GM12865 (cell line): ENCODE measurements around the gene SLCO3A1.

Experiments used
- DNase-seq: peaks from one replicate; pipeline ENCODE4 v3.0.0; 2010; ENCODE audit warnings: low read depth
- H3K4me3 ChIP-seq: 2 replicates; pipeline ENCODE4 v1.5.1; 2011; ENCODE audit warnings: mild to moderate bottlenecking, low read depth, low read length, control low read depth
- TF ChIP-seq, protein P1 (sequence below): IDR thresholded peaks from 2 replicates; pipeline ENCODE4 v1.5.1; 2011; ENCODE audit warnings: low read length, control low read depth, low read depth, inconsistent platforms; ENCODE audit not compliant: insufficient read depth; ENCODE audit errors: missing control alignments

Gene SLCO3A1

DNA sequence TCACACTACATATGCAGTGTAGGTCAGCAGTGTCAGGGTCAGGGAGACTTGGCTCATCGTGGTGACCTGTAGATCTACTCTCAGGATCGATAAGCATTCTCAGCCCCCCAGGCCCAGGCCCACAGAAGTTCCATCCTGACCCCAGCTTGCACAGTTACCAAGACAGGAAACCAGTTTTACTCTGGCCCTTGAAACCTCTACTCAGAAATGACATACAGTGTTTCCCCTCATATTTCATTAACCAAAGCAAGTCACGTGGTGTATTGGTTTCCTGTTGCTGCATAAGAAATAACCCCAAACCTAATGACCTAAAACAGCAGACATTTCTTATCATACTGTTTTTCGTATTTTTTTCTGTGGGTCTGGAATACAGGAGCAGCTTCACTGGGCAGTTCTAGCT lies 242.2 kb downstream of the SLCO3A1 start:
- TF ChIP-seq, protein P1, sequence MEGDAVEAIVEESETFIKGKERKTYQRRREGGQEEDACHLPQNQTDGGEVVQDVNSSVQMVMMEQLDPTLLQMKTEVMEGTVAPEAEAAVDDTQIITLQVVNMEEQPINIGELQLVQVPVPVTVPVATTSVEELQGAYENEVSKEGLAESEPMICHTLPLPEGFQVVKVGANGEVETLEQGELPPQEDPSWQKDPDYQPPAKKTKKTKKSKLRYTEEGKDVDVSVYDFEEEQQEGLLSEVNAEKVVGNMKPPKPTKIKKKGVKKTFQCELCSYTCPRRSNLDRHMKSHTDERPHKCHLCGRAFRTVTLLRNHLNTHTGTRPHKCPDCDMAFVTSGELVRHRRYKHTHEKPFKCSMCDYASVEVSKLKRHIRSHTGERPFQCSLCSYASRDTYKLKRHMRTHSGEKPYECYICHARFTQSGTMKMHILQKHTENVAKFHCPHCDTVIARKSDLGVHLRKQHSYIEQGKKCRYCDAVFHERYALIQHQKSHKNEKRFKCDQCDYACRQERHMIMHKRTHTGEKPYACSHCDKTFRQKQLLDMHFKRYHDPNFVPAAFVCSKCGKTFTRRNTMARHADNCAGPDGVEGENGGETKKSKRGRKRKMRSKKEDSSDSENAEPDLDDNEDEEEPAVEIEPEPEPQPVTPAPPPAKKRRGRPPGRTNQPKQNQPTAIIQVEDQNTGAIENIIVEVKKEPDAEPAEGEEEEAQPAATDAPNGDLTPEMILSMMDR, result no peak
- H3K4me3 ChIP-seq, result no peak overlapping the region
- peak; percentile 73 for DNase-seq

DNA sequence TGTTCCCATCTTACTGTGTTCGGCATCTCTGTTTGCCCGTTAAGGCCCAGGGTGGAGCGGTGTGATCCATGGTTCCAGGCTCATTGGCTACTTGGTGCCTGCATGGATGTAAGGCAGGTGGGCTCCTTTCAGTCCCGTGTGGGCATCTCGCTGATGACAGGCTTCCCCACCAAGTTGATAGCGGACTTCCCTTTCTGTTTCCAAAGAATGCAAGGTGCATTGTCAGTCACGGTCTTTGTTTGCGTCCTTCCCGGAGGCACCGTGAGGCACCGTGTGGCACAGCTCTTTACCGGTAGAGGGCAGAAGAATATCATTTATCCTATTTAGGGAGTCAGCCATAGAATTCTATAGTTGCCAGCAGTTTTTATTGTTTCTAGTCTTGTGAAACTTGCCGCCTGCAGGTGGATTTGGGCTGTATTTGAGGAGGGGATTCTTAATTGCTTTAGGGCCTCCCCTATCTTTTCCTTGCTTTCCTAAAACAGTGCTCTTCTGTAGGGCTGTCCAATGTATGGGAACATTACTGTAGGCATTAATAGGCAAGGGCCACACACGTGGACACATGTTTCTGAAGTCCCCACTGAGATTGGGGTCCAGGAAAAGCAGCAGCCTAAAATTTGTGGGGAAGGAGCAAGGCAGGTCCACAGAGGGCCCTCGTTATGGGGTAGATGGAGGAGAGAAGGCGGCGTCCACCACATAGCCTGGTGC lies 244.1 kb downstream of the SLCO3A1 start:
- peak; percentile 69 for DNase-seq
- H3K4me3 ChIP-seq, result no peak overlapping the region
- TF ChIP-seq, protein P1, result peak; percentile 77

GRCh38 chr15:92098869-92099268 lies 245.4 kb downstream of the SLCO3A1 start:
- no peak for DNase-seq
- no peak overlapping the region for H3K4me3 ChIP-seq
- TF ChIP-seq, protein P1, result no peak

DNA sequence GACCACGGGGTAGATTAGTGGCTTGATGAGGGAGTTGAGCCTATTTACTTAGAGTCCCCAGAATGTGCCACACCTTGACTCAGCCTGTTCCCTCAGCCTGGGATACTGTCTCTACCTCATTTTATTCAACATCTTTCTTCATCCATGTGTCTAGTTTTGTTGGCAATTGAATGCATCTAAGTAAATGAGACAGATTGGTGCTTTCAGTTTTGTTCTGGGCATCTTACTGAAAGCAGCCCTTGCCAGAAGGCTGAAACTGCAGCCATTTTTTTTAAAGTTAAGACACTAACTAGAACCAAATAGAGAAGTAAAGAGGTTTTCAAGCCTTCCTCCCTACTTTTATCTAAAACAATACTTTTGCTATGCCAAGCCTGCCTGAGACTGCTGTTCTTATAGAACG lies 246.8 kb downstream of the SLCO3A1 start:
- TF ChIP-seq, protein P1, result no peak
- DNase-seq, result peak; percentile 16
- no peak overlapping the region for H3K4me3 ChIP-seq

DNA sequence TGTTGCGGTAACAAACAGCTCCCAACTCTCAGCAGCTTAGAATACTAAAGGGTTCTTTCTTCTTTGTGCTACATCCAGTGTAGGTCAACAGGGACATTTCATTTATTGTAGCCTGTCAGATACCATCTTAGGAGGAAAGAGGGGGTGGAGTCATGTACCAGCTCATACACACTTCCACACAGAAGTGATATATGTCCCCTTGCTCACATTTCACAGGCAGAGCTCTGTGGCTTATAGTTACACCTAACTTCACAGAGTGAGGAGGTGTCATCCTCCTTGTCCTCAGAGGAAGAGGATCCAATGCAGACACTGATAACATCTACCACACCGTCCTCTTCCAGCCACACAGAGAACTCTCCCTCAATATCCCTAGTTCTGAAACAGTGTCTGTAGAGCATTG lies 247.2 kb downstream of the SLCO3A1 start:
- DNase-seq, result no peak
- TF ChIP-seq, protein P1, result no peak
- no peak overlapping the region for H3K4me3 ChIP-seq

DNA sequence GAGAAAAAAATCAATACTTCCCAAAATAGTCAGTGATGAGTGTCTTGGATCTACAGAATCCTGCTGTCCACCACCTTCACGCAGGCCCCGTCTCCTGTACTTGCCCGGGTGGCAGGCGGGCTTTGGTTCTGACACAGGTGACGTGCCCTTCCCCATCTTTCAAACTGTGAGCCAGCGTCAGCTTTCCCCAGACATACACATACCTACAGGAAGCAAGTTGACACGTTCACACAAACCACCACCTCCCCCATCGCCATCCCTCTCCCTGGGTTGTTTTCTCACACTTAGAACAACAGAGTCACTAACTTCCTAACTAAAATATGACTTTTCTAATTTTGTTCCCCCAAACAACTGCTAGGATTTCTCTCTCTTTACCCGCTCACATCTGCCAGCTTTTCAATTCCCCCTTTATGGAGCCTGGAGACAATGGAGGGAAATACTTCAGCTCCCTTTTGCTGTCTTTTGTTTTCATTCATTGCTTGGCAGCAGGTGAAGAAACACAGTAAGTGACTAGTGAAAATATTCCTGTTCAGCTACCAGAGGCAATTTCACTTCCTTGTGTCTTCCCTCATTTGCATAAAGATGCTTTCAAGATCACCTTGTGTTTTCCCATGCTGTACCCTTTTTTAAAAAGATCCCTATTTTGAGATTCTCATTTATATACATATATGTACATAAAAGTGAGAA lies 248.3 kb downstream of the SLCO3A1 start:
- TF ChIP-seq, protein P1, result no peak

More for the DNA sequence above, 248.3 kb downstream of the SLCO3A1 start:
- DNase-seq, result peak; percentile 35
- H3K4me3 ChIP-seq, result no peak overlapping the region
